ENCODE measurements around the gene ALDH1B1. TPM values are rescaled to one million over a fixed set of nuclear protein-coding genes. Genes with fewer than 3 reads are reported as not detected.
A peak's percentile ranks its signal among the peaks of the same experiment; 100 is the strongest.

ALDH1B1 gene
- total RNA-seq, 1 donor from 2014 or later: 10.5 TPM

- no peak overlapping the region for H3K27ac Mint-ChIP-seq (ENCODE audit: unreplicated experiment)
Observed at GRCh38 chr9:38428062-38428461, 35.6 kb downstream of the ALDH1B1 start.

GRCh38 chr9:38431116-38431515 lies 38.6 kb downstream of the ALDH1B1 start:
- no peaks in the 10 kb centered on the region for H3K36me3 Mint-ChIP-seq (ENCODE audit: unreplicated experiment)
- H3K4me3 Mint-ChIP-seq (ENCODE audit: unreplicated experiment): no peak overlapping the region
- no peak overlapping the region for H3K27ac Mint-ChIP-seq (ENCODE audit: unreplicated experiment)
- TF ChIP-seq CTCF (IDR thresholded peaks at IDR 0.05): no peak
- H3K4me1 Mint-ChIP-seq (ENCODE audit: unreplicated experiment): no peaks in the 10 kb centered on the region
- no peak for DNase-seq (ENCODE audit: extremely low spot score, unreplicated experiment)
- H3K27me3 Mint-ChIP-seq (ENCODE audit: unreplicated experiment): peaks cover 19% of the 10 kb centered on the region
- H3K9me3 Mint-ChIP-seq (ENCODE audit: unreplicated experiment): no peaks in the 10 kb centered on the region

More at GRCh38 chr9:38428062-38428461, 35.6 kb downstream of the ALDH1B1 start:
- no peaks in the 10 kb centered on the region for H3K9me3 Mint-ChIP-seq (ENCODE audit: unreplicated experiment)
- H3K4me3 Mint-ChIP-seq (ENCODE audit: unreplicated experiment): no peak overlapping the region
- peaks cover 28% of the 10 kb centered on the region for H3K27me3 Mint-ChIP-seq (ENCODE audit: unreplicated experiment)
- H3K36me3 Mint-ChIP-seq (ENCODE audit: unreplicated experiment): no peaks in the 10 kb centered on the region
- peaks cover 2% of the 10 kb centered on the region for H3K4me1 Mint-ChIP-seq (ENCODE audit: unreplicated experiment)
- no peak for TF ChIP-seq CTCF (IDR thresholded peaks at IDR 0.05)
- DNase-seq (ENCODE audit: extremely low spot score, unreplicated experiment): peak; percentile 40

GRCh38 chr9:38432922-38433510 lies 40.5 kb downstream of the ALDH1B1 start:
- Mint-ChIP-seq H3K27me3 (ENCODE audit: unreplicated experiment) (peaks cover 8% of the 10 kb centered on the region), H3K9me3 (ENCODE audit: unreplicated experiment) (no peaks in the 10 kb centered on the region), H3K4me3 (ENCODE audit: unreplicated experiment) (no peak overlapping the region), H3K4me1 (ENCODE audit: unreplicated experiment) (peaks cover 13% of the 10 kb centered on the region), H3K27ac (ENCODE audit: unreplicated experiment) (no peak overlapping the region), H3K36me3 (ENCODE audit: unreplicated experiment) (no peaks in the 10 kb centered on the region)
- peak; percentile 44 for DNase-seq (ENCODE audit: extremely low spot score, unreplicated experiment)
- peak; percentile 73 for TF ChIP-seq CTCF (IDR thresholded peaks at IDR 0.05)

GRCh38 chr9:38434365-38434764 lies 41.9 kb downstream of the ALDH1B1 start:
- H3K27me3 Mint-ChIP-seq (ENCODE audit: unreplicated experiment): peaks cover 3% of the 10 kb centered on the region
- peaks cover 14% of the 10 kb centered on the region for H3K4me1 Mint-ChIP-seq (ENCODE audit: unreplicated experiment)
- H3K27ac Mint-ChIP-seq (ENCODE audit: unreplicated experiment): no peak overlapping the region
- no peak overlapping the region for H3K4me3 Mint-ChIP-seq (ENCODE audit: unreplicated experiment)
- no peaks in the 10 kb centered on the region for H3K9me3 Mint-ChIP-seq (ENCODE audit: unreplicated experiment)
- H3K36me3 Mint-ChIP-seq (ENCODE audit: unreplicated experiment): no peaks in the 10 kb centered on the region
- DNase-seq (ENCODE audit: extremely low spot score, unreplicated experiment): no peak
- TF ChIP-seq CTCF (IDR thresholded peaks at IDR 0.05): no peak

GRCh38 chr9:38434853-38435252 lies 42.4 kb downstream of the ALDH1B1 start:
- Mint-ChIP-seq H3K4me1 (ENCODE audit: unreplicated experiment) (peaks cover 14% of the 10 kb centered on the region), H3K27me3 (ENCODE audit: unreplicated experiment) (peaks cover 3% of the 10 kb centered on the region), H3K36me3 (ENCODE audit: unreplicated experiment) (no peaks in the 10 kb centered on the region), H3K27ac (ENCODE audit: unreplicated experiment) (no peak overlapping the region), H3K4me3 (ENCODE audit: unreplicated experiment) (no peak overlapping the region), H3K9me3 (ENCODE audit: unreplicated experiment) (no peaks in the 10 kb centered on the region)
- TF ChIP-seq CTCF (IDR thresholded peaks at IDR 0.05): no peak
- no peak for DNase-seq (ENCODE audit: extremely low spot score, unreplicated experiment)
